SU-DHL-6 (cell line): ENCODE results near the gene FBN3.

Source experiments
- EZH2phosphoT487 ChIP-seq: fragments of 200-600 bp; sonication (generic), shearing (Covaris generic); conservative IDR thresholded peaks from 2 replicates; pipeline ENCODE4 v1.6.1; 2018; ENCODE audit warnings: mild to moderate bottlenecking, antibody characterized with exemption, low read length, moderate library complexity, mixed read lengths
- TF ChIP-seq, protein P1 (sequence below): fragments of 200-600 bp; sonication (generic); IDR thresholded peaks from one replicate; pipeline ENCODE4 v1.5.1; 2017; ENCODE audit warnings: antibody characterized with exemption, mild to moderate bottlenecking, low read length, moderate library complexity; ENCODE audit not compliant: insufficient read depth, poor library complexity, severe bottlenecking

DNA sequence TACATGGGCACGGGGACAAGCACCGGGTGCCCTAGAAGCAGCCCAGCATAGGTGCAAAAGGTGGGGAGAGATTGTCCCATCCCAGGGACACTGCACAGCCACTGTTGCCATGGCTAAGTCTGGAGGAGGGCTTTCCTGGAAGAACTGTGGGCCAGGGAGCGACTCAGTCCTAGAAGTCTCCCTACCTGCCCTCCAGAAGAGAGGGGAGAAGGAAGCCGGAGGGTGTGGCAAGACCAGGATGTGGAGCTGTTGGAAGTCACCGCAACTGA, 2.3 kb upstream of the FBN3 start:
- TF ChIP-seq, protein P1, sequence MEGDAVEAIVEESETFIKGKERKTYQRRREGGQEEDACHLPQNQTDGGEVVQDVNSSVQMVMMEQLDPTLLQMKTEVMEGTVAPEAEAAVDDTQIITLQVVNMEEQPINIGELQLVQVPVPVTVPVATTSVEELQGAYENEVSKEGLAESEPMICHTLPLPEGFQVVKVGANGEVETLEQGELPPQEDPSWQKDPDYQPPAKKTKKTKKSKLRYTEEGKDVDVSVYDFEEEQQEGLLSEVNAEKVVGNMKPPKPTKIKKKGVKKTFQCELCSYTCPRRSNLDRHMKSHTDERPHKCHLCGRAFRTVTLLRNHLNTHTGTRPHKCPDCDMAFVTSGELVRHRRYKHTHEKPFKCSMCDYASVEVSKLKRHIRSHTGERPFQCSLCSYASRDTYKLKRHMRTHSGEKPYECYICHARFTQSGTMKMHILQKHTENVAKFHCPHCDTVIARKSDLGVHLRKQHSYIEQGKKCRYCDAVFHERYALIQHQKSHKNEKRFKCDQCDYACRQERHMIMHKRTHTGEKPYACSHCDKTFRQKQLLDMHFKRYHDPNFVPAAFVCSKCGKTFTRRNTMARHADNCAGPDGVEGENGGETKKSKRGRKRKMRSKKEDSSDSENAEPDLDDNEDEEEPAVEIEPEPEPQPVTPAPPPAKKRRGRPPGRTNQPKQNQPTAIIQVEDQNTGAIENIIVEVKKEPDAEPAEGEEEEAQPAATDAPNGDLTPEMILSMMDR: no peak
- TF ChIP-seq EZH2phosphoT487: no peak
